Measurements from ENCODE around the gene NFKBIL1. TPM values are rescaled to one million over a fixed set of nuclear protein-coding genes. Genes with fewer than 3 reads are reported as not detected.
A peak's percentile ranks its signal among the peaks of the same experiment; 100 is the strongest.

The NFKBIL1 gene
- total RNA-seq, 2 donors from 2014 or later = 17.4 to 26.3 TPM

DNA sequence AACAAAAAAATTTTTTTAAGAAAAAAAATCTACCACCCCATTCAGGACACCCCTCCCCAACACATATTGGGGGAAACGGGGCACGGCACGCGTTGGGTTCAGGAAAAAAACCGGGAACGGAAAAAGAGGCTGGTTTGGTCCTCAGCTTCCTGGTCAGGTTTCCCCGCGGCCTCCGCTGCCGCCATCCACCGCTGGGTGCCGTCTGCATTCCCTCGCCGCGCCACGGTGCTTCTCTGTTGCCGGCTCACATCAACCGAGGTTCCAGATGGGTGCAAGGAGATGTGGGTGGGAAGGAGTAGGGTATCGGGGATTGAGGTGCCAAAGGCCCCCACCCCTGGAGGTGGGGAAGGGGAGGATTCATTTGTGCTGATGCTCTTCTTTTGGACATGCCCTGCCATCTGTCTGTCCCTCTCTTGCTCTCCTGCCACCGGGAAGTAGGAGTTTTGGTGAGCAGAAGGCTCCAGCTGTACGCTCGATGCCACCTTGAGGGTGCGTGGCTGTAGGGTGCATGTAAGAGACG is 12.8 kb upstream of the NFKBIL1 start:
- Mint-ChIP-seq H3K36me3 (ENCODE audit: low read depth) (peaks cover 90% of the 10 kb centered on the region), H3K27ac (no peak overlapping the region), H3K4me1 (peaks cover 36% of the 10 kb centered on the region)

GRCh38 chr6:31535538-31536324 is 11.7 kb upstream of the NFKBIL1 start:
- Mint-ChIP-seq H3K4me1 (peaks cover 34% of the 10 kb centered on the region), H3K27ac (peak overlapping the region; percentile 38), H3K4me3 (no peak overlapping the region), H3K36me3 (ENCODE audit: low read depth) (peaks cover 90% of the 10 kb centered on the region), H3K9me3 (no peaks in the 10 kb centered on the region), H3K27me3 (ENCODE audit: insufficient read depth) (no peaks in the 10 kb centered on the region)
- Histone ChIP-seq H3K27me3 (ENCODE audit: control insufficient read depth, insufficient read depth, low read length, poor library complexity, severe bottlenecking) (no peaks in the 10 kb centered on the region), H3K4me1 (ENCODE audit: control insufficient read depth, insufficient read depth, low read length) (peaks cover 7% of the 10 kb centered on the region), H3K9ac (ENCODE audit: extremely low read depth, low read length, poor library complexity, severe bottlenecking) (no peak overlapping the region), H3K9me3 (ENCODE audit: control insufficient read depth, low read length) (no peaks in the 10 kb centered on the region), H3K36me3 (ENCODE audit: control insufficient read depth, insufficient read depth, low read length) (peaks cover 98% of the 10 kb centered on the region), H3K4me3 (ENCODE audit: low read length) (no peak overlapping the region), H3K27ac (ENCODE audit: low read depth, low read length) (no peak overlapping the region)
- DNase-seq = no peak
- 100% methylated on average over 2 of the region's 2 CpGs; no CpG with 5 or more reads in 1 of the 2 experiments for WGBS, 2 experiments (ENCODE audit: insufficient coverage in 1 of 2, insufficient read length in 1 of 2)
- TF ChIP-seq, protein P1, sequence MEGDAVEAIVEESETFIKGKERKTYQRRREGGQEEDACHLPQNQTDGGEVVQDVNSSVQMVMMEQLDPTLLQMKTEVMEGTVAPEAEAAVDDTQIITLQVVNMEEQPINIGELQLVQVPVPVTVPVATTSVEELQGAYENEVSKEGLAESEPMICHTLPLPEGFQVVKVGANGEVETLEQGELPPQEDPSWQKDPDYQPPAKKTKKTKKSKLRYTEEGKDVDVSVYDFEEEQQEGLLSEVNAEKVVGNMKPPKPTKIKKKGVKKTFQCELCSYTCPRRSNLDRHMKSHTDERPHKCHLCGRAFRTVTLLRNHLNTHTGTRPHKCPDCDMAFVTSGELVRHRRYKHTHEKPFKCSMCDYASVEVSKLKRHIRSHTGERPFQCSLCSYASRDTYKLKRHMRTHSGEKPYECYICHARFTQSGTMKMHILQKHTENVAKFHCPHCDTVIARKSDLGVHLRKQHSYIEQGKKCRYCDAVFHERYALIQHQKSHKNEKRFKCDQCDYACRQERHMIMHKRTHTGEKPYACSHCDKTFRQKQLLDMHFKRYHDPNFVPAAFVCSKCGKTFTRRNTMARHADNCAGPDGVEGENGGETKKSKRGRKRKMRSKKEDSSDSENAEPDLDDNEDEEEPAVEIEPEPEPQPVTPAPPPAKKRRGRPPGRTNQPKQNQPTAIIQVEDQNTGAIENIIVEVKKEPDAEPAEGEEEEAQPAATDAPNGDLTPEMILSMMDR (conservative IDR thresholded peaks at IDR 0.05) = no peak

More for the DNA sequence above, 12.8 kb upstream of the NFKBIL1 start:
- Histone ChIP-seq H3K4me3 (ENCODE audit: low read length) (no peak overlapping the region), H3K27ac (ENCODE audit: low read depth, low read length) (no peak overlapping the region), H3K9me3 (ENCODE audit: control insufficient read depth, low read length) (no peaks in the 10 kb centered on the region), H3K27me3 (ENCODE audit: control insufficient read depth, insufficient read depth, low read length, poor library complexity, severe bottlenecking) (no peaks in the 10 kb centered on the region), H3K9ac (ENCODE audit: extremely low read depth, low read length, poor library complexity, severe bottlenecking) (no peak overlapping the region), H3K36me3 (ENCODE audit: control insufficient read depth, insufficient read depth, low read length) (peaks cover 98% of the 10 kb centered on the region), H3K4me1 (ENCODE audit: control insufficient read depth, insufficient read depth, low read length) (peaks cover 1% of the 10 kb centered on the region)
- WGBS, 2 experiments (ENCODE audit: insufficient coverage in 1 of 2, insufficient read length in 1 of 2) = 93 to 95% methylated on average over 15 to 24 of the region's 24 CpGs
- H3K4me3 Mint-ChIP-seq = no peak overlapping the region
- H3K27me3 Mint-ChIP-seq (ENCODE audit: insufficient read depth) = no peaks in the 10 kb centered on the region
- TF ChIP-seq, protein P1 (conservative IDR thresholded peaks at IDR 0.05) = no peak
- H3K9me3 Mint-ChIP-seq = no peaks in the 10 kb centered on the region
- no peak for DNase-seq

DNA sequence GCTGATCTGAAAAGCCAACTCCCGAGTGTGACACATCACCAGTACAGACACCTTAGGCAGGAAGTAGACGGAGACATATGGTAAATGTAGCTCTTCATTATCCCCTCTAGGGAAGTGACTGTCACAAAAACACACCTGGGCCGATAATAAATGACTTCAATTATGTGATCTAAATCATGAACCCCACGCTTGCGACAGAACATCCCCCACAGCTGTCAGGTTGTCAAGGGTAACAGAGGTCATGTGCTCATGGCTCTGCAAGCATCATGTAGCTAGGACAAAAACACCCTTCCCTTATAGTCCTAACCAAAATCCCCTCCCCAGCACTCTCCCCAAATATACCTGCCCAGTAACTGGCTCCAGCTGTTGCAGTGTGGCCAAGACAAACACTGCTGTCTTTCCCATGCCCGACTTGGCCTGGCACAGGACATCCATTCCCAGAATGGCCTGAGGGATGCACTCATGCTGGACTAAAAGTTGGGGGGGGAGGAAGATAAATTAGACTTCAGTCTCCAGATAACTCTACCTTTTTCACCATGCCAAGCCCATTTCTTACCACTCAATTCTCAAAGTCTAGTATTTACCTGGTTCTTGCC is 8.5 kb upstream of the NFKBIL1 start:
- peaks cover 7% of the 10 kb centered on the region for H3K4me1 ChIP-seq (ENCODE audit: control insufficient read depth, insufficient read depth, low read length)
- Mint-ChIP-seq H3K36me3 (ENCODE audit: low read depth) (peaks cover 66% of the 10 kb centered on the region), H3K9me3 (no peaks in the 10 kb centered on the region), H3K27me3 (ENCODE audit: insufficient read depth) (no peaks in the 10 kb centered on the region), H3K27ac (peak overlapping the region; percentile 65), H3K4me3 (peak overlapping the region; percentile 98), H3K4me1 (peaks cover 32% of the 10 kb centered on the region)
- no peak overlapping the region for H3K9ac ChIP-seq (ENCODE audit: extremely low read depth, low read length, poor library complexity, severe bottlenecking)
- no peaks in the 10 kb centered on the region for H3K27me3 ChIP-seq (ENCODE audit: control insufficient read depth, insufficient read depth, low read length, poor library complexity, severe bottlenecking)
- no peak for DNase-seq
- H3K9me3 ChIP-seq (ENCODE audit: control insufficient read depth, low read length) = no peaks in the 10 kb centered on the region
- H3K36me3 ChIP-seq (ENCODE audit: control insufficient read depth, insufficient read depth, low read length) = peaks cover 67% of the 10 kb centered on the region
- peak overlapping the region; percentile 99 for H3K4me3 ChIP-seq (ENCODE audit: low read length)
- TF ChIP-seq, protein P1 (conservative IDR thresholded peaks at IDR 0.05) = no peak
- no peak overlapping the region for H3K27ac ChIP-seq (ENCODE audit: low read depth, low read length)
- WGBS, 2 experiments (ENCODE audit: insufficient coverage in 1 of 2, insufficient read length in 1 of 2) = 97 to 98% methylated on average over 5 to 6 of the region's 6 CpGs
